B cell (primary cell): Measurements from ENCODE around the gene GRHPR.

Experiments used
- CTCF ChIP-seq: fragments of 200-600 bp; IDR thresholded peaks from one replicate; pipeline ENCODE4 v1.8.0; 2022; ENCODE audit warnings: antibody characterized with exemption, mild to moderate bottlenecking
- EZH2 ChIP-seq: IDR thresholded peaks from 2 replicates; pipeline ENCODE4 v1.6.1; 2012; ENCODE audit warnings: borderline replicate concordance, low read depth, mild to moderate bottlenecking, moderate library complexity, low read length; ENCODE audit not compliant: insufficient read depth, poor library complexity, severe bottlenecking

GRCh38 chr9:37452611-37453010 lies 30.1 kb downstream of the GRHPR start:
- TF ChIP-seq CTCF (no peak), EZH2 (no peak)
